ENCODE data around the gene PDCD10.

Gene PDCD10

GRCh38 chr3:167728176-167728575 is 6.5 kb downstream of the PDCD10 start:
- TF ChIP-seq CTCF (IDR thresholded peaks at IDR 0.05; ENCODE audit: insufficient read depth, low read length, poor library complexity, severe bottlenecking): no peak
- H3K27me3 ChIP-seq (replicated peaks; ENCODE audit: control insufficient read depth, insufficient read depth, low read length): no peaks in the 10 kb centered on the region
- no peak overlapping the region for H3K4me3 ChIP-seq (replicated peaks; ENCODE audit: low read depth, low read length)
- no peaks in the 10 kb centered on the region for H3K36me3 ChIP-seq (ENCODE audit: control insufficient read depth, insufficient read depth, low read length)
- DNase-seq (ENCODE audit: extremely low read depth, insufficient read length): no peak

- Histone ChIP-seq H3K27me3 (replicated peaks; ENCODE audit: control insufficient read depth, insufficient read depth, low read length) (no peaks in the 10 kb centered on the region), H3K36me3 (ENCODE audit: control insufficient read depth, insufficient read depth, low read length) (no peaks in the 10 kb centered on the region), H3K4me3 (replicated peaks; ENCODE audit: low read depth, low read length) (no peak overlapping the region)
- no peak for TF ChIP-seq CTCF (IDR thresholded peaks at IDR 0.05; ENCODE audit: insufficient read depth, low read length, poor library complexity, severe bottlenecking)
- no peak for DNase-seq (ENCODE audit: extremely low read depth, insufficient read length)
These were observed 10.8 kb downstream of the PDCD10 start for GRCh38 chr3:167723872-167724271.

GRCh38 chr3:167723025-167723512 is 11.6 kb downstream of the PDCD10 start:
- Histone ChIP-seq H3K4me3 (replicated peaks; ENCODE audit: low read depth, low read length) (no peak overlapping the region), H3K36me3 (ENCODE audit: control insufficient read depth, insufficient read depth, low read length) (0 out of 2 replicates have a peak, but pooled peaks cover under 1% of the 10 kb centered on the region), H3K27me3 (replicated peaks; ENCODE audit: control insufficient read depth, insufficient read depth, low read length) (no peaks in the 10 kb centered on the region)
- DNase-seq (ENCODE audit: extremely low read depth, insufficient read length): no peak
- no peak for TF ChIP-seq CTCF (IDR thresholded peaks at IDR 0.05; ENCODE audit: insufficient read depth, low read length, poor library complexity, severe bottlenecking)

- DNase-seq (ENCODE audit: extremely low read depth, insufficient read length): no peak
- H3K27me3 ChIP-seq (replicated peaks; ENCODE audit: control insufficient read depth, insufficient read depth, low read length): no peaks in the 10 kb centered on the region
- H3K36me3 ChIP-seq (ENCODE audit: control insufficient read depth, insufficient read depth, low read length): 0 out of 2 replicates have a peak, but pooled peaks cover 2% of the 10 kb centered on the region
- no peak for TF ChIP-seq CTCF (IDR thresholded peaks at IDR 0.05; ENCODE audit: insufficient read depth, low read length, poor library complexity, severe bottlenecking)
- H3K4me3 ChIP-seq (replicated peaks; ENCODE audit: low read depth, low read length): no peak overlapping the region
These were observed 16.1 kb downstream of the PDCD10 start for GRCh38 chr3:167718582-167718981.

GRCh38 chr3:167716920-167717319 is 17.8 kb downstream of the PDCD10 start:
- H3K4me3 ChIP-seq (replicated peaks; ENCODE audit: low read depth, low read length): no peak overlapping the region
- DNase-seq (ENCODE audit: extremely low read depth, insufficient read length): no peak
- no peaks in the 10 kb centered on the region for H3K27me3 ChIP-seq (replicated peaks; ENCODE audit: control insufficient read depth, insufficient read depth, low read length)
- H3K36me3 ChIP-seq (ENCODE audit: control insufficient read depth, insufficient read depth, low read length): 0 out of 2 replicates have a peak, but pooled peaks cover 2% of the 10 kb centered on the region
- TF ChIP-seq CTCF (IDR thresholded peaks at IDR 0.05; ENCODE audit: insufficient read depth, low read length, poor library complexity, severe bottlenecking): no peak

- H3K36me3 ChIP-seq (ENCODE audit: control insufficient read depth, insufficient read depth, low read length): peaks cover 6% of the 10 kb centered on the region; the same call in 1 of the 2 replicates
These were observed 19.8 kb downstream of the PDCD10 start for GRCh38 chr3:167714871-167715270.

More at GRCh38 chr3:167714871-167715270, 19.8 kb downstream of the PDCD10 start:
- Histone ChIP-seq H3K27me3 (replicated peaks; ENCODE audit: control insufficient read depth, insufficient read depth, low read length) (no peaks in the 10 kb centered on the region), H3K4me3 (replicated peaks; ENCODE audit: low read depth, low read length) (no peak overlapping the region)
- peak; percentile 15 for TF ChIP-seq CTCF (IDR thresholded peaks at IDR 0.05; ENCODE audit: insufficient read depth, low read length, poor library complexity, severe bottlenecking)
- no peak for DNase-seq (ENCODE audit: extremely low read depth, insufficient read length)

Measured in GM06990 (cell line).